NB4 (cell line): ENCODE measurements around the gene KISS1R.

Experiments used
- CTCF ChIP-seq: IDR thresholded peaks from one replicate; pipeline ENCODE4 v1.5.1; 2012; ENCODE audit warnings: low read depth, low read length
- MAX ChIP-seq: IDR thresholded peaks from 2 replicates; pipeline ENCODE4 v1.6.1; 2011; ENCODE audit warnings: low read depth, low read length
- MYC ChIP-seq: IDR thresholded peaks from 2 replicates; pipeline ENCODE4 v1.6.1; 2011; ENCODE audit warnings: low read depth, low read length
- POLR2A ChIP-seq: IDR thresholded peaks from 2 replicates; pipeline ENCODE4 v1.6.1; 2011; ENCODE audit warnings: mild to moderate bottlenecking; ENCODE audit not compliant: insufficient read length; ENCODE audit errors: extremely low read depth

GRCh38 chr19:958967-959855 is 42.1 kb downstream of the KISS1R start:
- TF ChIP-seq CTCF: no peak
- TF ChIP-seq POLR2A: no peak
- TF ChIP-seq MAX: no peak
- TF ChIP-seq MYC: no peak
